Esophagus muscularis mucosa (tissue), 4 donors: ENCODE data around the gene DKKL1.

Experiments used
- CTCF ChIP-seq, 3 experiments: fragments of 200-600 bp in 2 of 3; fragments of 450-650 bp in 1 of 3; sonication (generic) in 2 of 3; IDR thresholded peaks; one replicate each; pipeline ENCODE4 v1.5.1; 2017 to 2019; ENCODE audit warnings: antibody characterized with exemption in 3 of 3, mild to moderate bottlenecking in 2 of 3, moderate library complexity in 1 of 3
- EP300 ChIP-seq: sonication (generic); formaldehyde crosslinking; IDR thresholded peaks from one replicate; pipeline ENCODE4 v1.6.1; 2017; ENCODE audit warnings: antibody characterized with exemption
- POLR2A ChIP-seq: fragments of 450-650 bp; IDR thresholded peaks from one replicate; pipeline ENCODE4 v1.6.1; 2017; ENCODE audit warnings: antibody characterized with exemption, moderate library complexity, mild to moderate bottlenecking, low read depth

DNA sequence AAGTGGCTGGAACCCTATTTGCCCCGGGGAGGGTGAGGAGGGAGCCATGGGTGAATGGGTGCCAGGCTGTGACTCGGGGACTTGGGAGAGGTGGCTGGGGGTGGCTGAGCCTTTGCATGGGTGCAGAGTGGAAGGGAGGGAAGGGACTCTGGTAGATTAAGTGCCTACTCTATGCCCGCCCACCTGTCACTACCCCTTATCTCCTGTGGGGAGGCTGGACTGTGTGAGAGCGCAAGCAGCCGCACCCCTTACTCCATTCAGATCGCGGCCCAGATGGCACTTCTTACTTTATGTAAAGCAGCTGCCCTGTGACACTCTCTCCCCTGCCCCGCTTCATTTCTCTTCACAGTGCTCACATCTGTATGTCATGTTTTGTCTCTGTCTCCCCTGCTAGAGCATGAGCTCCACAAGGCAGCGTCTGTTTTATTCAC lies 27.3 kb downstream of the DKKL1 start:
- no peak for TF ChIP-seq CTCF (IDR thresholded peaks at IDR 0.05)
- TF ChIP-seq POLR2A = no peak
- TF ChIP-seq EP300 = no peak
